Astrocyte (in vitro differentiated cells and primary cell): Measurements from ENCODE around the gene CBARP. TPM values are rescaled to one million over a fixed set of nuclear protein-coding genes. Genes with fewer than 3 reads are reported as not detected.

Experiments
- DNase-seq: peaks from one replicate; pipeline ENCODE4 v3.0.0-alpha.2; 2010; ENCODE audit warnings: low read depth
- FAIRE-seq: peaks from 2 replicates; lab custom pipeline; 2011; peaks lifted over from hg19 to GRCh38; lab: Jason Lieb, UNC
- H2AFZ ChIP-seq: 2 replicates; pipeline ENCODE4 v1.6.0; 2012; ENCODE audit warnings: low read depth, low read length, inconsistent platforms
- H3K27ac ChIP-seq: 2 replicates; pipeline ENCODE4 v1.5.1; 2011; ENCODE audit warnings: low read depth, low read length, inconsistent platforms
- H3K27me3 ChIP-seq: 2 replicates; pipeline ENCODE4 v1.6.0; 2011; ENCODE audit warnings: low read length, inconsistent platforms; ENCODE audit not compliant: insufficient read depth
- H3K36me3 ChIP-seq: 2 replicates; pipeline ENCODE4 v1.5.1; 2011; ENCODE audit warnings: low read length, inconsistent platforms; ENCODE audit not compliant: insufficient read depth
- H3K4me1 ChIP-seq: 2 replicates; pipeline ENCODE4 v1.5.1; 2011; ENCODE audit warnings: low read length, inconsistent platforms; ENCODE audit not compliant: insufficient read depth
- H3K4me2 ChIP-seq: 2 replicates; pipeline ENCODE4 v1.6.0; 2012; ENCODE audit warnings: low read length, inconsistent platforms
- H3K4me3 ChIP-seq: 2 replicates; pipeline ENCODE4 v1.5.1; 2011; ENCODE audit warnings: low read depth, mild to moderate bottlenecking, low read length, inconsistent platforms; ENCODE audit not compliant: insufficient read depth
- H3K79me2 ChIP-seq: 2 replicates; pipeline ENCODE4 v1.6.0; 2012; ENCODE audit warnings: mild to moderate bottlenecking, low read length, inconsistent platforms; ENCODE audit not compliant: insufficient read depth
- H3K9ac ChIP-seq: 2 replicates; pipeline ENCODE4 v1.6.0; 2012; ENCODE audit warnings: mild to moderate bottlenecking, low read length, inconsistent platforms
- H3K9me3 ChIP-seq: 2 replicates; pipeline ENCODE4 v1.5.1; 2012; ENCODE audit warnings: low read depth, mild to moderate bottlenecking, low read length, inconsistent platforms; ENCODE audit not compliant: insufficient read depth
- H4K20me1 ChIP-seq: 2 replicates; pipeline ENCODE4 v1.6.0; 2012; ENCODE audit warnings: low read length, inconsistent platforms; ENCODE audit not compliant: insufficient read depth
- H3K27ac Mint-ChIP-seq: one replicate; pipeline ENCODE4 v1.8.0; 2021; ENCODE audit warnings: mild to moderate bottlenecking, mixed read lengths; ENCODE audit not compliant: unreplicated experiment
- H3K27me3 Mint-ChIP-seq: one replicate; pipeline ENCODE4 v1.8.0; 2021; ENCODE audit warnings: low read depth, mixed read lengths; ENCODE audit not compliant: unreplicated experiment
- H3K36me3 Mint-ChIP-seq: one replicate; pipeline ENCODE4 v1.8.0; 2021; ENCODE audit warnings: low read depth, mixed read lengths; ENCODE audit not compliant: unreplicated experiment
- H3K4me1 Mint-ChIP-seq: one replicate; pipeline ENCODE4 v1.8.0; 2021; ENCODE audit warnings: low read depth, mixed read lengths; ENCODE audit not compliant: unreplicated experiment
- H3K4me3 Mint-ChIP-seq: one replicate; pipeline ENCODE4 v1.8.0; 2021; ENCODE audit warnings: mild to moderate bottlenecking, moderate library complexity, mixed read lengths; ENCODE audit not compliant: unreplicated experiment
- H3K9me3 Mint-ChIP-seq: one replicate; pipeline ENCODE4 v1.8.0; 2021; ENCODE audit warnings: mild to moderate bottlenecking, mixed read lengths; ENCODE audit not compliant: unreplicated experiment
- EZH2 ChIP-seq: IDR thresholded peaks from 2 replicates; pipeline ENCODE4 v1.6.1; 2012; ENCODE audit warnings: mild to moderate bottlenecking, low read length, inconsistent platforms; ENCODE audit not compliant: insufficient read depth
- total RNA-seq: library from RNA; stranded (reverse); gene quantifications from 2 replicates; pipeline ENCODE4 v1.2.1, GENCODE V29; 2021
- TF ChIP-seq, protein P1 (sequence below): IDR thresholded peaks from 2 replicates; pipeline ENCODE4 v1.5.1; 2011; ENCODE audit warnings: low read depth, mild to moderate bottlenecking, inconsistent platforms, low read length, moderate library complexity; ENCODE audit not compliant: insufficient read depth

The CBARP gene
- total RNA-seq, 1 donor from 2014 or later = 19.8 TPM

DNA sequence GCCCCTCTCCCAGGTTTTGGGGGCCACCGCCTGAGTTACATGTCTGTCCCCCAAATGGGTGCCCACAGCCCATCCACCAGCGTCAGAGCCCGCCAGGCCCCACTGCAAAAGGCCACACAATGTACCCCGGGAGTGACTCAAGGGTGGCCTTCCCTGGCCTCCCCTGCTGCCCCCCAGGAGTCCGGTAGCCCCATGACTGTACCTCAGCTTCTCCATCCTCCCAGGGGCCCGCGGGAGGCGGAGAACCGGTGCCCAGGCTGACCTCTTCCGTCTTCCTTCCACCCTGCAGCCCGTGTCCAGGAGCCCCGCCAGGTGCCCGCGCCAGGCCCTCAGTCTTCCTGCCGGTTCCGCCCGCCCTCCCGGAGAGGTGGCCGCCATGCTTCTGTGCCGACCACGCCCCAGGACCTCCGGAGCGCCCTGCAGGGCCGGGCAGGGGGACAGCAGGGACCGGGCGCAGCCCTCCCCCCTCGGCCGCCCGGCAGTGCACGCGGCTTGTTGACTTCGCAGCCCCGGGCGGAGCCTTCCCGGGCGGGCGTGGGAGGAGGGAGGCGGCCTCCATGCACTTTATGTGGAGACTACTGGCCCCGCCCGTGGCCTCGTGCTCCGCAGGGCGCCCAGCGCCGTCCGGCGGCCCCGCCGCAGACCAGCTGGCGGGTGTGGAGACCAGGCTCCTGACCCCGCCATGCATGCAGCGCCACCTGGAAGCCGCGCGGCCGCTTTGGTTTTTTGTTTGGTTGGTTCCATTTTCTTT lies 10.3 kb downstream of the CBARP start:
- Mint-ChIP-seq H3K4me1 (peaks cover 8% of the 10 kb centered on the region), H3K27me3 (no peaks in the 10 kb centered on the region), H3K9me3 (no peaks in the 10 kb centered on the region), H3K36me3 (peaks cover 5% of the 10 kb centered on the region), H3K4me3 (no peak overlapping the region), H3K27ac (peak overlapping the region; percentile 12)
- Histone ChIP-seq H3K4me1 (peaks cover 6% of the 10 kb centered on the region), H3K9ac (no peak overlapping the region), H3K27ac (no peak overlapping the region), H2AFZ (no peak overlapping the region), H3K9me3 (no peaks in the 10 kb centered on the region), H3K79me2 (peaks cover 6% of the 10 kb centered on the region), H3K36me3 (no peaks in the 10 kb centered on the region), H4K20me1 (peaks cover 47% of the 10 kb centered on the region), H3K4me3 (no peak overlapping the region), H3K4me2 (no peak overlapping the region), H3K27me3 (no peaks in the 10 kb centered on the region)
- FAIRE-seq (no peak), DNase-seq (no peak)
- no peak for TF ChIP-seq EZH2
- TF ChIP-seq, protein P1, sequence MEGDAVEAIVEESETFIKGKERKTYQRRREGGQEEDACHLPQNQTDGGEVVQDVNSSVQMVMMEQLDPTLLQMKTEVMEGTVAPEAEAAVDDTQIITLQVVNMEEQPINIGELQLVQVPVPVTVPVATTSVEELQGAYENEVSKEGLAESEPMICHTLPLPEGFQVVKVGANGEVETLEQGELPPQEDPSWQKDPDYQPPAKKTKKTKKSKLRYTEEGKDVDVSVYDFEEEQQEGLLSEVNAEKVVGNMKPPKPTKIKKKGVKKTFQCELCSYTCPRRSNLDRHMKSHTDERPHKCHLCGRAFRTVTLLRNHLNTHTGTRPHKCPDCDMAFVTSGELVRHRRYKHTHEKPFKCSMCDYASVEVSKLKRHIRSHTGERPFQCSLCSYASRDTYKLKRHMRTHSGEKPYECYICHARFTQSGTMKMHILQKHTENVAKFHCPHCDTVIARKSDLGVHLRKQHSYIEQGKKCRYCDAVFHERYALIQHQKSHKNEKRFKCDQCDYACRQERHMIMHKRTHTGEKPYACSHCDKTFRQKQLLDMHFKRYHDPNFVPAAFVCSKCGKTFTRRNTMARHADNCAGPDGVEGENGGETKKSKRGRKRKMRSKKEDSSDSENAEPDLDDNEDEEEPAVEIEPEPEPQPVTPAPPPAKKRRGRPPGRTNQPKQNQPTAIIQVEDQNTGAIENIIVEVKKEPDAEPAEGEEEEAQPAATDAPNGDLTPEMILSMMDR = no peak

DNA sequence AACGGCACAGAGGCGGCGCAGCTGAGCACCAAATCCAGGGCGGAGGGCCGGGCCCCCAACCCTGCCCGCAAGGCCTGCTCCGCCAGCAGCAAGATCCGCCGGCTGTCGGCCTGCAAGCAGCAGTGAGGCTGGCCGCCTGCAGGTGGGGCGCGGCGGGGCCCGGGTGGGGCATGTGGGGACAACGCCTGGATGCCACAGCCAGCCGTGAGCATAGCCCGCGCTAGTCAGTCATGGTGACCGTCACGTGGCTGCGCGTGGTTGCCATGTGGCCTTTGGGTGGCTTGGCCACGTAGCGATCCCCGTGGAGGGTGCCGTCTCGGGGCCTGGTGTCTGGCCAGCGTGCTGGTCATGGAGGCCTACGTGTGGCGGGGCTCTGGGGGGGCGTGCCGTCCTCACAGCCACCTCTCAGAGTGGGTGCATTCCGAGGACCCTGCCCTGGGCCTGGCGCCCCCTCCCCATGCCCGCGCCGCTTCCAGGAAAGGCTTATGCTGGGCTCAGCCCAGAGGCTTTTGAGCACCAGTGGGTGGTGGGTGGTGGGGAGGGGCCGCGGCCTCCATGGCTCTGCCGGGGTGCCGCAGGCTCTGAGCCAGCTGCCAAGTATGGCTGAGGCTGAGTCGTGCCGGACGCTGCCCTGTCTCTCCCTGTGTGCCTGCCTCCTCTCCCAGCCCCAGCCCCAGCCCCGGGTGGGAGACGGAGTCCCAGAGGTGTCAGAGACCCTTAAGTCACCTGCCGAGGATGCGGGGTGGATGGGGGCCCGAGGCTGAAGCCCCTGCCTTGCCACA lies 11.1 kb downstream of the CBARP start:
- H3K27ac ChIP-seq = no peak overlapping the region
- H3K27ac Mint-ChIP-seq = peak overlapping the region; percentile 12
- H3K79me2 ChIP-seq = peaks cover 6% of the 10 kb centered on the region
- H3K9me3 ChIP-seq = no peaks in the 10 kb centered on the region
- no peaks in the 10 kb centered on the region for H3K27me3 ChIP-seq
- H3K4me1 Mint-ChIP-seq = peaks cover 4% of the 10 kb centered on the region
- no peak for TF ChIP-seq EZH2
- TF ChIP-seq, protein P1 = no peak
- H3K9ac ChIP-seq = no peak overlapping the region
- no peak overlapping the region for H2AFZ ChIP-seq
- H3K36me3 ChIP-seq = no peaks in the 10 kb centered on the region
- H3K4me2 ChIP-seq = no peak overlapping the region
- peaks cover 47% of the 10 kb centered on the region for H4K20me1 ChIP-seq
- FAIRE-seq (no peak), DNase-seq (no peak)
- H3K4me1 ChIP-seq = no peaks in the 10 kb centered on the region
- H3K36me3 Mint-ChIP-seq = peaks cover 2% of the 10 kb centered on the region
- no peaks in the 10 kb centered on the region for H3K27me3 Mint-ChIP-seq
- H3K9me3 Mint-ChIP-seq = no peaks in the 10 kb centered on the region
- H3K4me3 ChIP-seq = no peak overlapping the region
- H3K4me3 Mint-ChIP-seq = no peak overlapping the region
